Type B pancreatic cell (in vitro differentiated cells): Measurements from ENCODE around the gene SNRNP200. TPM values are rescaled to one million over a fixed set of nuclear protein-coding genes. Genes with fewer than 3 reads are reported as not detected.

Experiments used
- DNase-seq: peaks from one replicate; pipeline ENCODE4 v3.0.0; 2021; ENCODE audit warnings: mixed read lengths; ENCODE audit not compliant: unreplicated experiment; ENCODE audit errors: extremely low spot score
- H3K27ac Mint-ChIP-seq: 2 replicates; pipeline ENCODE4 v1.8.0; 2021; ENCODE audit warnings: mild to moderate bottlenecking, mixed read lengths
- H3K27me3 Mint-ChIP-seq: 2 replicates; pipeline ENCODE4 v1.8.0; 2021; ENCODE audit warnings: mixed read lengths
- H3K36me3 Mint-ChIP-seq: 2 replicates; pipeline ENCODE4 v1.8.0; 2021; ENCODE audit warnings: mixed read lengths
- H3K4me1 Mint-ChIP-seq: one replicate; pipeline ENCODE4 v1.8.0; 2021; ENCODE audit warnings: mixed read lengths; ENCODE audit not compliant: unreplicated experiment
- H3K4me3 Mint-ChIP-seq: 2 replicates; pipeline ENCODE4 v1.8.0; 2021; ENCODE audit warnings: mild to moderate bottlenecking, mixed read lengths
- H3K9me3 Mint-ChIP-seq: 2 replicates; pipeline ENCODE4 v1.8.0; 2021; ENCODE audit warnings: mixed read lengths
- total RNA-seq: library from RNA; stranded (reverse); gene quantifications from 2 replicates; pipeline ENCODE4 v1.2.1, GENCODE V29; 2021; ENCODE audit warnings: low replicate concordance
- TF ChIP-seq, protein P1 (sequence below): fragments of 200-600 bp; sonication (generic); conservative IDR thresholded peaks from 2 replicates; pipeline ENCODE4 v1.5.0; 2021; ENCODE audit warnings: antibody characterized with exemption, mild to moderate bottlenecking

Gene SNRNP200
- total RNA-seq, 1 donor from 2014 or later: 184 TPM

- DNase-seq: no peak
- Mint-ChIP-seq H3K4me1 (no peaks in the 10 kb centered on the region), H3K27ac (no peak overlapping the region), H3K4me3 (no peak overlapping the region), H3K36me3 (peaks cover 7% of the 10 kb centered on the region), H3K9me3 (no peaks in the 10 kb centered on the region), H3K27me3 (no peaks in the 10 kb centered on the region)
- TF ChIP-seq, protein P1, sequence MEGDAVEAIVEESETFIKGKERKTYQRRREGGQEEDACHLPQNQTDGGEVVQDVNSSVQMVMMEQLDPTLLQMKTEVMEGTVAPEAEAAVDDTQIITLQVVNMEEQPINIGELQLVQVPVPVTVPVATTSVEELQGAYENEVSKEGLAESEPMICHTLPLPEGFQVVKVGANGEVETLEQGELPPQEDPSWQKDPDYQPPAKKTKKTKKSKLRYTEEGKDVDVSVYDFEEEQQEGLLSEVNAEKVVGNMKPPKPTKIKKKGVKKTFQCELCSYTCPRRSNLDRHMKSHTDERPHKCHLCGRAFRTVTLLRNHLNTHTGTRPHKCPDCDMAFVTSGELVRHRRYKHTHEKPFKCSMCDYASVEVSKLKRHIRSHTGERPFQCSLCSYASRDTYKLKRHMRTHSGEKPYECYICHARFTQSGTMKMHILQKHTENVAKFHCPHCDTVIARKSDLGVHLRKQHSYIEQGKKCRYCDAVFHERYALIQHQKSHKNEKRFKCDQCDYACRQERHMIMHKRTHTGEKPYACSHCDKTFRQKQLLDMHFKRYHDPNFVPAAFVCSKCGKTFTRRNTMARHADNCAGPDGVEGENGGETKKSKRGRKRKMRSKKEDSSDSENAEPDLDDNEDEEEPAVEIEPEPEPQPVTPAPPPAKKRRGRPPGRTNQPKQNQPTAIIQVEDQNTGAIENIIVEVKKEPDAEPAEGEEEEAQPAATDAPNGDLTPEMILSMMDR: no peak
Observed at GRCh38 chr2:96233880-96234316, 71.4 kb downstream of the SNRNP200 start.

DNA sequence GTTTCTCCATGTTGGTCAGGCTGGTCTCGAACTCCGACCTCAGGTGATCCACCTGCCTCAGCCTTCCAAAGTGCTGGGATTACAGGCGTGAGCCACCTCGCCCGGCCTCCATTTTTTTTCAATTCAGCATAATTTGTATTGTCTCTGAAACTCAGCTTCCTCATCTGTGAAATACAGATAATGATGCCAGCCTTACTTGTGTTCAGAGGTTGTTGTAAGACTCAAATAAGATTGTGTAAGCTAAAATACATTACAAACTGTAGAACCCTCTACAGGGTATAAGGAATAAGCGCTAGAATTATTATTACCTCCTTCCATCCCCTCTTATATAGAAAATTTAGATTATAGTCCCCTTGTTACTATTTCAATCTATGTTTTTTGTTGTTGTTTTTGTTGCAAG is 71.9 kb downstream of the SNRNP200 start:
- TF ChIP-seq, protein P1: no peak
- Mint-ChIP-seq H3K9me3 (no peaks in the 10 kb centered on the region), H3K27ac (no peak overlapping the region), H3K4me1 (no peaks in the 10 kb centered on the region), H3K4me3 (no peak overlapping the region), H3K36me3 (peaks cover 7% of the 10 kb centered on the region), H3K27me3 (no peaks in the 10 kb centered on the region)
- DNase-seq: no peak

GRCh38 chr2:96231316-96231715 is 74.0 kb downstream of the SNRNP200 start:
- H3K4me3 Mint-ChIP-seq: no peak overlapping the region
- no peak for DNase-seq
- no peaks in the 10 kb centered on the region for H3K4me1 Mint-ChIP-seq
- H3K27ac Mint-ChIP-seq: no peak overlapping the region
- H3K27me3 Mint-ChIP-seq: no peaks in the 10 kb centered on the region
- H3K9me3 Mint-ChIP-seq: no peaks in the 10 kb centered on the region
- TF ChIP-seq, protein P1: no peak
- peaks cover 4% of the 10 kb centered on the region for H3K36me3 Mint-ChIP-seq

- H3K4me1 Mint-ChIP-seq: no peaks in the 10 kb centered on the region
- H3K9me3 Mint-ChIP-seq: no peaks in the 10 kb centered on the region
- H3K27ac Mint-ChIP-seq: no peak overlapping the region
- no peak for DNase-seq
- H3K27me3 Mint-ChIP-seq: no peaks in the 10 kb centered on the region
- TF ChIP-seq, protein P1: no peak
- no peak overlapping the region for H3K4me3 Mint-ChIP-seq
- H3K36me3 Mint-ChIP-seq: peaks cover 4% of the 10 kb centered on the region
Observed at GRCh38 chr2:96225016-96225533, 80.3 kb downstream of the SNRNP200 start.

Other genes starting within 250 kb of the SNRNP200 start
- gene ADRA2B, start 189.0 kb downstream of the SNRNP200 start, total RNA-seq: 2.4 and 13.9 TPM in 2 replicates
- gene ASTL, start 167.0 kb downstream of the SNRNP200 start, total RNA-seq: 0.93 TPM in 1 of 2 replicates, not detected in the other
- gene DUSP2, start 160.1 kb downstream of the SNRNP200 start, total RNA-seq: 4.3 and 4.5 TPM in 2 replicates
- 133 and 146 TPM in 2 replicates for gene STARD7, start 96.7 kb downstream of the SNRNP200 start, total RNA-seq
- gene TMEM127, start 39.5 kb downstream of the SNRNP200 start, total RNA-seq: 40.5 and 58.3 TPM in 2 replicates
- 68.9 and 69.7 TPM in 2 replicates for gene CIAO1, start 39.3 kb downstream of the SNRNP200 start, total RNA-seq
- 3.5 and 11.6 TPM in 2 replicates for gene ITPRIPL1, start 19.8 kb upstream of the SNRNP200 start, total RNA-seq
- 13.6 and 34.9 TPM in 2 replicates for gene NCAPH, start 30.2 kb upstream of the SNRNP200 start, total RNA-seq
- 1.1 and 2.5 TPM in 2 replicates for gene NEURL3, start 199.8 kb upstream of the SNRNP200 start, total RNA-seq
- 5.1 and 11.9 TPM in 2 replicates for gene ARID5A, start 231.2 kb upstream of the SNRNP200 start, total RNA-seq